ENCODE measurements around the gene FCN2. TPM values are rescaled to one million over a fixed set of nuclear protein-coding genes. Genes with fewer than 3 reads are reported as not detected.

FCN2 gene
- not detected for total RNA-seq
- not detected for polyA plus RNA-seq (2013, experiment 1 of 2)
- polyA plus RNA-seq (2013, experiment 2 of 2): not detected
- 0 to 0.11 (median 0) reads per million in 172 experiments for total RNA-seq

DNA sequence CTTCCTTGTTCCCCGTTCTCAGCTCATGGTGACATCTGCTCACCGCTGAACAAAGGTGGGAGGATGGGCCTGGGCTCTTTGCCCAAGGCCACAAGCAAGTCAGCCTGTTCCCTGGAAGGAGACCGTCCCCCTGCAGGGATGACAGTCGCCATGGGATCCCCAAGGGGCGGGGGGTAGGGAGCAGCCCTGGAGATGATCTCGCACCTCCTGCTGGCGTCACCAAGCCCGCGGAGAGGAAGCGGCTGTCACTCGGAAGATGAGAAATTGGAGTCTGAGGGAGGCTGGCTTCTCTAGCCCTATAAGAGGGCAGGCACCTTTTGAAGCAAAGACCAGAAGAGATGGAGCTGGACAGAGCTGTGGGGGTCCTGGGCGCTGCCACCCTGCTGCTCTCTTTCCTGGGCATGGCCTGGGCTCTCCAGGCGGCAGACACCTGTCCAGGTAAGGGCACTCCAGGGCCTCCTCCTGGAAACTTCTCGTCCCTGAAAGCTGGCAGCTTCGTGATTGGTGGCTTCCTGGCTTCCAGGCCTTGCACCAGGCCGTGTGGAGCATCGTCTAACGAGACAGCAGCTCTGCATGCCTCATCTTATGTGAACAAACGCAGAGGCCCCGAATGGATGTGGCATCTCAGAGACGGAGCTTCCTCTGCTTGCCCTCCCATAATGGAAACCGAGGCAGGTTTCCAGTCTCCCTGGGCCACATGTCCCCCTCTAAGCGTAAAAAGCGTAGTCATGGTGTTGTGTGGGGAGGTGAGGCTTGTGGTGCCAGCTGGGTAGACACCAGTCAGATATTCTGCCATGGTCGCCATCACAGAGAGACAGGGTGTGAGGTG, at the start of gene FCN2:
FCN2 (plus strand) TSS at position 327 of the 829 bp plus-strand sequence; CDS start at position 339, 12 bp downstream.
- H3K4me3 ChIP-seq (ENCODE audit: low read length): no peak within 1 kb of the TSS
- H3K27ac ChIP-seq (ENCODE audit: low read depth in 1 of 2, low read length in 2 of 2): no peak within 1 kb of the TSS
- ATAC-seq (ENCODE audit: poor library complexity) (no peak), DNase-seq (peak in 1 of 14 experiments; percentile 7)
- ChIA-PET CTCF (no interaction called here), POLR2A (no interaction called here)
- H3K4me1 ChIP-seq (ENCODE audit: insufficient read depth, low read length): no peaks in the 10 kb centered on the region
- H3K9me3 ChIP-seq (ENCODE audit: control insufficient read depth in 1 of 2, insufficient read depth in 1 of 2, low read length in 2 of 2): no peaks in the 10 kb centered on the region
- Mint-ChIP-seq H3K4me1 (ENCODE audit: low read depth) (no peaks in the 10 kb centered on the region), H3K9me3 (no peaks in the 10 kb centered on the region), H3K4me3 (no peak within 1 kb of the TSS), H3K27ac (no peak within 1 kb of the TSS), H3K36me3 (ENCODE audit: low read depth) (no peaks in the 10 kb centered on the region), H3K27me3 (peaks cover 5% of the 10 kb centered on the region)
- peaks cover 0 to 5% of the 10 kb centered on the region in 2 experiments for H3K27me3 ChIP-seq (ENCODE audit: control insufficient read depth in 1 of 2, insufficient read depth in 2 of 2, low read length in 2 of 2)
- intact Hi-C loops (cut with DNase I, micrococcal nuclease): no loop called here
- TF ChIP-seq, protein P1, sequence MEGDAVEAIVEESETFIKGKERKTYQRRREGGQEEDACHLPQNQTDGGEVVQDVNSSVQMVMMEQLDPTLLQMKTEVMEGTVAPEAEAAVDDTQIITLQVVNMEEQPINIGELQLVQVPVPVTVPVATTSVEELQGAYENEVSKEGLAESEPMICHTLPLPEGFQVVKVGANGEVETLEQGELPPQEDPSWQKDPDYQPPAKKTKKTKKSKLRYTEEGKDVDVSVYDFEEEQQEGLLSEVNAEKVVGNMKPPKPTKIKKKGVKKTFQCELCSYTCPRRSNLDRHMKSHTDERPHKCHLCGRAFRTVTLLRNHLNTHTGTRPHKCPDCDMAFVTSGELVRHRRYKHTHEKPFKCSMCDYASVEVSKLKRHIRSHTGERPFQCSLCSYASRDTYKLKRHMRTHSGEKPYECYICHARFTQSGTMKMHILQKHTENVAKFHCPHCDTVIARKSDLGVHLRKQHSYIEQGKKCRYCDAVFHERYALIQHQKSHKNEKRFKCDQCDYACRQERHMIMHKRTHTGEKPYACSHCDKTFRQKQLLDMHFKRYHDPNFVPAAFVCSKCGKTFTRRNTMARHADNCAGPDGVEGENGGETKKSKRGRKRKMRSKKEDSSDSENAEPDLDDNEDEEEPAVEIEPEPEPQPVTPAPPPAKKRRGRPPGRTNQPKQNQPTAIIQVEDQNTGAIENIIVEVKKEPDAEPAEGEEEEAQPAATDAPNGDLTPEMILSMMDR (IDR thresholded peaks at IDR 0.05): no peak
- H3K36me3 ChIP-seq (ENCODE audit: insufficient read depth, low read length): no peaks in the 10 kb centered on the region

DNA sequence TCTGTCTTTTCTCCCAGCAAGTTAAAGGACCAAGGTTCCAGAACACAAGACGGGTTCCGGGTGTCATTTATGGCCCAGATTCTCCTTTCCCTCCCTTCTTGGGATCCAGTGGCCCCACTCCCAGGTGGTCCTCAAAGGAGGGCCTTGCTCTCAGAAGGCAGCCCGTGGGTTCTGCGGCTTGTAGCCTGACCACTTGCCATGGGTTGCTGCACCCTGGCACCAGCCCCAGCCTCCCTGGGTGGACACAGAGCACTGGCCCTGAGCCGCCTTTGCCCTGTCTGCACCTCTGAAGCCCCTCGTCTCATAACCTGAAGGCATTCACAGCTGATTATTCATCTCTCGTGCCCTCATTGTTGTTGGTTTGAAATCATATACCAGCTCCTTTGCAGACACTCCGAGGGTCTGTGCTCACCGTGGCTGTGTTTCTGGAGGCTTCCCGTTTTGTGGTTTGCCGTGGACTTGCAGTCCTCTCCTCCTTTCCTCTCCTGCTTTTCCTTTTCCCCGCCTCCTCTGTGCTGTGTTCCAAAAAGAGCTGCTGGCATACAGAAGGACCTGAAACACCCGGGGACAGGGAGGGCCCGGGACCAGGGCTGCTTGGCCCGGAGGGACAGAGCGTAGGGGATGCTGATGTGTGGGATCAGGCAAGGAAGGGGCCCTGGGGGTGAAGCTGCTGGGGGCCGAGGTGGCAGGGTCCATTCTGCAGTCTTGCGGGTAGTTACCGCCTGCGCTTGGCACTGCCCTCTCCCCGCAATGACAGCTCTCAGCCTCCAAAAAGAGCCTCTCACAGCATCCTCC, 49.5 kb upstream of the FCN2 start:
- no peak overlapping the region for H3K27ac Mint-ChIP-seq
- POLR2A ChIA-PET: no interaction called here
- peaks cover 0 to under 1% of the 10 kb centered on the region in 2 experiments for H3K9me3 ChIP-seq (ENCODE audit: control insufficient read depth in 1 of 2, insufficient read depth in 1 of 2, low read length in 2 of 2)
- no peak overlapping the region for H3K27ac ChIP-seq (ENCODE audit: low read depth in 1 of 2, low read length in 2 of 2)
- H3K36me3 Mint-ChIP-seq (ENCODE audit: low read depth): no peaks in the 10 kb centered on the region
- no peaks in the 10 kb centered on the region for H3K36me3 ChIP-seq (ENCODE audit: insufficient read depth, low read length)
- H3K9me3 Mint-ChIP-seq: no peaks in the 10 kb centered on the region
- H3K4me3 ChIP-seq (ENCODE audit: low read length): no peak overlapping the region
- H3K4me3 Mint-ChIP-seq: no peak overlapping the region
- H3K27me3 Mint-ChIP-seq: no peaks in the 10 kb centered on the region
- H3K27me3 ChIP-seq (ENCODE audit: control insufficient read depth in 1 of 2, insufficient read depth in 2 of 2, low read length in 2 of 2): no peaks in the 10 kb centered on the region
- intact Hi-C loops (cut with DNase I, micrococcal nuclease): no loop called here
- DNase-seq: no peak
- no peaks in the 10 kb centered on the region for H3K4me1 Mint-ChIP-seq (ENCODE audit: low read depth)
- ATAC-seq (ENCODE audit: poor library complexity): no peak
- no peaks in the 10 kb centered on the region for H3K4me1 ChIP-seq (ENCODE audit: insufficient read depth, low read length)
- CTCF ChIA-PET: no interaction called here
- TF ChIP-seq, protein P1 (IDR thresholded peaks at IDR 0.05): no peak

- no peaks in the 10 kb centered on the region for H3K36me3 Mint-ChIP-seq (ENCODE audit: low read depth)
Measured at GRCh38 chr9:134832471-134832870, 48.1 kb upstream of the FCN2 start.

More at GRCh38 chr9:134832471-134832870, 48.1 kb upstream of the FCN2 start:
- Mint-ChIP-seq H3K4me1 (ENCODE audit: low read depth) (no peaks in the 10 kb centered on the region), H3K9me3 (no peaks in the 10 kb centered on the region), H3K27ac (no peak overlapping the region), H3K4me3 (no peak overlapping the region), H3K27me3 (no peaks in the 10 kb centered on the region)
- H3K36me3 ChIP-seq (ENCODE audit: insufficient read depth, low read length): no peaks in the 10 kb centered on the region
- DNase-seq (no peak), ATAC-seq (ENCODE audit: poor library complexity) (no peak)
- no peaks in the 10 kb centered on the region for H3K27me3 ChIP-seq (ENCODE audit: control insufficient read depth in 1 of 2, insufficient read depth in 2 of 2, low read length in 2 of 2)
- ChIA-PET CTCF (no interaction called here), POLR2A (no interaction called here)
- no peak overlapping the region for H3K27ac ChIP-seq (ENCODE audit: low read depth in 1 of 2, low read length in 2 of 2)
- intact Hi-C loops (cut with DNase I, micrococcal nuclease): no loop called here
- no peak overlapping the region for H3K4me3 ChIP-seq (ENCODE audit: low read length)
- peaks cover 0 to 6% of the 10 kb centered on the region in 2 experiments for H3K9me3 ChIP-seq (ENCODE audit: control insufficient read depth in 1 of 2, insufficient read depth in 1 of 2, low read length in 2 of 2)
- H3K4me1 ChIP-seq (ENCODE audit: insufficient read depth, low read length): no peaks in the 10 kb centered on the region
- TF ChIP-seq, protein P1 (IDR thresholded peaks at IDR 0.05): no peak
